GM21529 (cell line): ENCODE measurements around the gene CCDC92.
"Not testable (repeated sequence)": the region's sequence is repeated elsewhere in the genome, so short reads cannot be mapped to it uniquely, and the experiment has no call there.

Source experiments
- ATAC-seq: cut with Tn5 transposase; IDR thresholded peaks from one replicate; pipeline ENCODE4 v1.9.1; 2021; ENCODE audit not compliant: unreplicated experiment

The CCDC92 gene

GRCh38 chr12:123950476-123951349 lies 21.9 kb downstream of the CCDC92 start:
- no peak for ATAC-seq

- no peak for ATAC-seq
Measured at GRCh38 chr12:123949770-123950165, 22.9 kb downstream of the CCDC92 start.

GRCh38 chr12:123948796-123949769 lies 23.5 kb downstream of the CCDC92 start:
- ATAC-seq = no peak

- no peak for ATAC-seq
Measured at GRCh38 chr12:123948401-123948795, 24.2 kb downstream of the CCDC92 start.

GRCh38 chr12:123947531-123947930 lies 25.1 kb downstream of the CCDC92 start:
- not testable (repeated sequence) for ATAC-seq

- ATAC-seq = not testable (repeated sequence)
Measured at GRCh38 chr12:123946516-123947505, 25.8 kb downstream of the CCDC92 start.

GRCh38 chr12:123946152-123946515 lies 26.5 kb downstream of the CCDC92 start:
- no peak for ATAC-seq

GRCh38 chr12:123945287-123946151 lies 27.1 kb downstream of the CCDC92 start:
- no peak for ATAC-seq

- no peak for ATAC-seq
Measured at GRCh38 chr12:123944696-123945095, 27.9 kb downstream of the CCDC92 start.

GRCh38 chr12:123943816-123944215 lies 28.8 kb downstream of the CCDC92 start:
- ATAC-seq = no peak

GRCh38 chr12:123942911-123943648 lies 29.6 kb downstream of the CCDC92 start:
- ATAC-seq = no peak

GRCh38 chr12:123942238-123942653 lies 30.4 kb downstream of the CCDC92 start:
- ATAC-seq = no peak

GRCh38 chr12:123941624-123942237 lies 30.9 kb downstream of the CCDC92 start:
- no peak for ATAC-seq

GRCh38 chr12:123941000-123941399 lies 31.6 kb downstream of the CCDC92 start:
- no peak for ATAC-seq

- no peak for ATAC-seq
Measured at GRCh38 chr12:123940627-123940966, 32.0 kb downstream of the CCDC92 start.

GRCh38 chr12:123939716-123940626 lies 32.7 kb downstream of the CCDC92 start:
- ATAC-seq = no peak

- ATAC-seq = no peak
Measured at GRCh38 chr12:123938679-123939480, 33.8 kb downstream of the CCDC92 start.
